ENCODE data around the gene ZBTB46.

- no peak for TF ChIP-seq CTCF (IDR thresholded peaks at IDR 0.05; ENCODE audit: borderline replicate concordance, extremely low read depth, low read length, poor library complexity, severe bottlenecking)
- TF ChIP-seq EZH2 (IDR thresholded peaks at IDR 0.05; ENCODE audit: borderline replicate concordance, low read depth, low read length, severe bottlenecking) = no peak
These were observed 8.8 kb downstream of the ZBTB46 start for GRCh38 chr20:63822276-63822696.

Measured in DND-41 (cell line).